NB4 (cell line): ENCODE results near the gene TCF4.

Experiments used
- POLR2A ChIP-seq: IDR thresholded peaks from 2 replicates; pipeline ENCODE4 v1.6.1; 2011; ENCODE audit warnings: mild to moderate bottlenecking; ENCODE audit not compliant: insufficient read length; ENCODE audit errors: extremely low read depth
- TF ChIP-seq, protein P1 (sequence below): IDR thresholded peaks from one replicate; pipeline ENCODE4 v1.5.1; 2012; ENCODE audit warnings: low read depth, low read length

DNA sequence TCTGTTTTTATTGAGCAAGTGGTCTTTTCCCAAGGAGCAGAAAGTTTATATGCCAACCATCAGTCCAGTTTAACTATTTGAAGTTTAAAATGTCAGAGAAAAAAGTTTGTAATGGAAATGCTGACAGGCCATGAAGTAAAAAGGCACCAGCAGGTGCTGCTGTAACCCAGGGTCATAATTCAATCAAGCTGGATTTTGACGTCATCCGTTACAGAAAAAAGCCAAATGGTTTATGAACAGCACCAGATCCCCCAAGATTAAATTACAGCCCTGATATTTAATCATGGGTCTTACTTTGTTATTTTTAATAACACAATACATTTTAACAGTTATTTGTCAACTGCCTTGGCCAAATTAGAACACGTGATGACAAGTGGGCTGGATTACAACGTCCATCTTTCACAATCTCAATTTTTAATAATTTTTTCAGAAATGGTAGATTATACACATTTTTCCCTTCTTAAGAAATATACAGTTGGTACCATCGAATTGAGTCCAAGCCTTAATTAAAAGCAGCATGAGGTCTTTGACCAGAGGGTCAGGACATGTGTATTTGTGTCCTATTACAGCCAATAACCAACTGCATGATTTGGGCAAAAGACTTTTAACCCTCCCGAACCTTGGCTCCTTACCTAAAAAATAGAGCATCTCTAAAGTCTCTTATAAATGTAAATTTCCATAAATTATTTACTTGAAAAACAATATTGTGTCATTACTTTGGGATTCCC lies 10.0 kb downstream of the TCF4 start:
- no peak for TF ChIP-seq POLR2A
- TF ChIP-seq, protein P1, sequence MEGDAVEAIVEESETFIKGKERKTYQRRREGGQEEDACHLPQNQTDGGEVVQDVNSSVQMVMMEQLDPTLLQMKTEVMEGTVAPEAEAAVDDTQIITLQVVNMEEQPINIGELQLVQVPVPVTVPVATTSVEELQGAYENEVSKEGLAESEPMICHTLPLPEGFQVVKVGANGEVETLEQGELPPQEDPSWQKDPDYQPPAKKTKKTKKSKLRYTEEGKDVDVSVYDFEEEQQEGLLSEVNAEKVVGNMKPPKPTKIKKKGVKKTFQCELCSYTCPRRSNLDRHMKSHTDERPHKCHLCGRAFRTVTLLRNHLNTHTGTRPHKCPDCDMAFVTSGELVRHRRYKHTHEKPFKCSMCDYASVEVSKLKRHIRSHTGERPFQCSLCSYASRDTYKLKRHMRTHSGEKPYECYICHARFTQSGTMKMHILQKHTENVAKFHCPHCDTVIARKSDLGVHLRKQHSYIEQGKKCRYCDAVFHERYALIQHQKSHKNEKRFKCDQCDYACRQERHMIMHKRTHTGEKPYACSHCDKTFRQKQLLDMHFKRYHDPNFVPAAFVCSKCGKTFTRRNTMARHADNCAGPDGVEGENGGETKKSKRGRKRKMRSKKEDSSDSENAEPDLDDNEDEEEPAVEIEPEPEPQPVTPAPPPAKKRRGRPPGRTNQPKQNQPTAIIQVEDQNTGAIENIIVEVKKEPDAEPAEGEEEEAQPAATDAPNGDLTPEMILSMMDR: no peak
